Nephron (organoid): ENCODE data around the gene TSPAN17.

Source experiments
- H3K27ac Mint-ChIP-seq, 3 experiments: 2 replicates each; pipeline ENCODE4 v1.8.0; 2020; ENCODE audit warnings: mixed read lengths in 3 of 3, mild to moderate bottlenecking in 2 of 3, moderate library complexity in 1 of 3
- H3K27me3 Mint-ChIP-seq: 2 replicates; pipeline ENCODE4 v1.8.0; 2021; ENCODE audit warnings: low read depth, mild to moderate bottlenecking, moderate library complexity, mixed read lengths
- H3K36me3 Mint-ChIP-seq: 2 replicates; pipeline ENCODE4 v1.8.0; 2020; ENCODE audit warnings: low read depth, mixed read lengths
- H3K4me1 Mint-ChIP-seq: 2 replicates; pipeline ENCODE4 v1.8.0; 2020; ENCODE audit warnings: mixed read lengths
- H3K4me3 Mint-ChIP-seq, 3 experiments: 2 replicates each; pipeline ENCODE4 v1.8.0; 2020; ENCODE audit warnings: mild to moderate bottlenecking in 3 of 3, mixed read lengths in 3 of 3, moderate library complexity in 2 of 3
- H3K9me3 Mint-ChIP-seq: 2 replicates; pipeline ENCODE4 v1.8.0; 2020; ENCODE audit warnings: mixed read lengths
- TF ChIP-seq, protein P1 (sequence below), 3 experiments: fragments of 200-600 bp; sonication (generic); IDR thresholded peaks; one replicate each; pipeline ENCODE4 v1.5.0; 2021; ENCODE audit warnings: antibody characterized with exemption in 3 of 3; ENCODE audit not compliant: unreplicated experiment in 3 of 3

TSPAN17 gene

DNA sequence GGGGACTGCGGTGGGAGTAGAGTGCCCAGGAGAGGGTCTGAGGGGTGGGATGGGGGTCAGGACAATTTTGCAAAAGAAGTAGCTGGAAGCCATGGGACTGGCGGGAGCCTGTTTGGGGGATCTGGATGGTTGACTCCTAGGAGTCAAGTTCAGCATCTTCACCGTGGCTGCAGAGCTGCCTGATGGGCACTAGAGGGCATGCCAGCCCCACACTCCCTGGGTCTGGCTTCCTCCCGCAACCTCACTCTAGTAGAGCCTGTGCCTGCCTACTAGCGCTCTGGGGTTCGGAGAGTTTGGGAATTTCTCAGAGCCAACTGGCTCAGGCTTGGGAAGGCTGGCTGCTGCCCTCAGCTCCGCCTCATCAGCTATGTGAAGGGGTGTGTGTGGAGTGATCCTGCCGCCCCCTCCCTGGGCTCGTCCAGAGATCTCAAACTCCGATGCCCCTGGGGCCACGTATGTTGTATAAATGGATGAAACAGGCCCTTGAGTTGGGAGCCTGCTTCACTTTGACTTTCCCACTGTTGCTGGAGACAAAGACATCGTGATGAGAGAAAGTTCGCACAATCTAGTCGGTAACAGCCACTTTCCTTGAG, 10.8 kb downstream of the TSPAN17 start:
- Mint-ChIP-seq H3K27ac (no peak overlapping the region), H3K4me3 (no peak overlapping the region), H3K9me3 (no peaks in the 10 kb centered on the region), H3K4me1 (peaks cover 15% of the 10 kb centered on the region), H3K36me3 (peaks cover 8% of the 10 kb centered on the region), H3K27me3 (peaks cover 17% of the 10 kb centered on the region)
- TF ChIP-seq, protein P1, sequence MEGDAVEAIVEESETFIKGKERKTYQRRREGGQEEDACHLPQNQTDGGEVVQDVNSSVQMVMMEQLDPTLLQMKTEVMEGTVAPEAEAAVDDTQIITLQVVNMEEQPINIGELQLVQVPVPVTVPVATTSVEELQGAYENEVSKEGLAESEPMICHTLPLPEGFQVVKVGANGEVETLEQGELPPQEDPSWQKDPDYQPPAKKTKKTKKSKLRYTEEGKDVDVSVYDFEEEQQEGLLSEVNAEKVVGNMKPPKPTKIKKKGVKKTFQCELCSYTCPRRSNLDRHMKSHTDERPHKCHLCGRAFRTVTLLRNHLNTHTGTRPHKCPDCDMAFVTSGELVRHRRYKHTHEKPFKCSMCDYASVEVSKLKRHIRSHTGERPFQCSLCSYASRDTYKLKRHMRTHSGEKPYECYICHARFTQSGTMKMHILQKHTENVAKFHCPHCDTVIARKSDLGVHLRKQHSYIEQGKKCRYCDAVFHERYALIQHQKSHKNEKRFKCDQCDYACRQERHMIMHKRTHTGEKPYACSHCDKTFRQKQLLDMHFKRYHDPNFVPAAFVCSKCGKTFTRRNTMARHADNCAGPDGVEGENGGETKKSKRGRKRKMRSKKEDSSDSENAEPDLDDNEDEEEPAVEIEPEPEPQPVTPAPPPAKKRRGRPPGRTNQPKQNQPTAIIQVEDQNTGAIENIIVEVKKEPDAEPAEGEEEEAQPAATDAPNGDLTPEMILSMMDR (IDR thresholded peaks at IDR 0.05; ENCODE audit: unreplicated experiment in 3 of 3), result peak; percentile 86 to 87 (median 86)

DNA sequence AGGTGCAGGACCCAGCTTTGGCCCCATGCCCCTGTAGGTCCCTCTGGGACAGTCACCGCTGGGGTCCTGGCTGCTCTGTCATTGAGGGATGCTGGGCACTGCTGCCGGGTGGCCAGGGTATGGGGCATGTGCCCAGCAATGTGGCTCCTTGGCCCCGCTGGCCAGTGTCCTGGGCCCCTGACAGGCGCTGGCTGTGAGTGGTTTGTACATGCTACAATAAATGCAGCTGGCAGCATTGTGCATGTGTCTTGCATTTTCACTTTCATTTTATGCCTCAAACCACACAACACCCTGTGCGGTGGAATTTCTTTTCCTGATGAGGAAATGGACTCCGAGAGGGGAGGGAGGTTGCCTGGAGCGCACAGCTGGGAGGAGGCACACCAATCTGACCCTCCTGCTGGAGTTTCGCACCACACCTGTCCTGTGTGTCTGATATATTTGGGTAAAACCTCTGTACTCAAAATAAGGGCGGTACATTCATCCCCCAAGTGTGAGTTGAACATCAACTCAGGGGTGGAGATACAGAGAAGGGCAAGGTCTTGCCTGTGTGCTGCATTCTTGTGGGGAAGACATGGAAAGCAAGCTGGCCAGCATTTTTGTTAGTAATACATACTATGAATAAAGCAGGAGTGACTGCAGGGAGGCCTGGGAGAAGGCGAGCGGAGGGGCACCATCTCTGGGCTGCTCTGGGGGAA, 11.7 kb downstream of the TSPAN17 start:
- Mint-ChIP-seq H3K4me3 (no peak overlapping the region), H3K27me3 (peaks cover 25% of the 10 kb centered on the region), H3K36me3 (peaks cover 4% of the 10 kb centered on the region), H3K4me1 (peaks cover 7% of the 10 kb centered on the region), H3K27ac (no peak overlapping the region), H3K9me3 (no peaks in the 10 kb centered on the region)
- TF ChIP-seq, protein P1 (IDR thresholded peaks at IDR 0.05; ENCODE audit: unreplicated experiment in 3 of 3), result no peak

DNA sequence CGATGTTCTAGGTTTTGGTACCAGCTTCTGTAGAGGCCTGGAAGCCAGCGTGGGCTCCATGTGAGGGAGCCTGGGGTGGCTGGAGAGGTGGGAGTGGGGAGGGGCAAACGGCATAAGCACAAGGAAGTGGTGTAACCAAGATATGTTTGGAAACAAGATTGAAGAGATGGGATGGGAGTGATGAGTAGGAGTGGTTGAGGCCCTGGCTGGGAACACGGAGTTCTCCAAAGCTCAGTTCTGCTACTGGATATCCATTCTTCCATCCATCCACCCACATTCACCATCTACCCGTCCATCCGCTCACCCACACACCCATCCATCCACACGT, 12.2 kb downstream of the TSPAN17 start:
- Mint-ChIP-seq H3K27ac (no peak overlapping the region), H3K4me3 (no peak overlapping the region), H3K9me3 (no peaks in the 10 kb centered on the region), H3K4me1 (peaks cover 6% of the 10 kb centered on the region), H3K27me3 (peaks cover 30% of the 10 kb centered on the region), H3K36me3 (peaks cover 4% of the 10 kb centered on the region)
- TF ChIP-seq, protein P1 (IDR thresholded peaks at IDR 0.05; ENCODE audit: unreplicated experiment in 3 of 3), result no peak

DNA sequence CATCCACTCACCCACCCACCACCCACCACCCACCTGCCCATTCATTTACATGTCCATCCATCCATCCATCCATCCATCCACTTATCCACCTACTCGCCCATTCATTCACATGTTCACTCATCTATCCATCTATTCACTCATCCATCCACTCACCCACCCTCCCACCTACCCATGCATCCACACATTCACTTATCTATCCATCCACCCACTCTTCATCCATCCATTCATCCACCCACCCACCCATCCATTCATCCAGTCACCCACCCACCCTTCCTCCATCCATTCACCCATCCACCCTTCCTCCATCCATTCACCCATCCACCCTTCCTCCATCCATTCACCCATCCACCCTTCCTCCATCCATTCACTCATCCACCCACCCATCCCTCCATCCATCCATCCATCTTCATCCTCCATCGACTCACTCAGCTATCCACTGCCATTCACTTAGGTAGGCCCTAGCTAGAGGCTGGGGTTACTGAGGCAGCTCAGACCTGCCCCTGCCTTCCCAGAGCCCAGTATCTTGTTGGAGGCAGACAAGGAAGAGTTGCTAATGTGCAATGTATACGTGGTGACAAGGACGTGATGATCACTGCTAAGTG, 12.7 kb downstream of the TSPAN17 start:
- Mint-ChIP-seq H3K27me3 (peaks cover 32% of the 10 kb centered on the region), H3K36me3 (peaks cover 4% of the 10 kb centered on the region), H3K4me3 (no peak overlapping the region), H3K9me3 (no peaks in the 10 kb centered on the region), H3K27ac (no peak overlapping the region), H3K4me1 (peaks cover 6% of the 10 kb centered on the region)
- TF ChIP-seq, protein P1 (IDR thresholded peaks at IDR 0.05; ENCODE audit: unreplicated experiment in 3 of 3), result no peak

DNA sequence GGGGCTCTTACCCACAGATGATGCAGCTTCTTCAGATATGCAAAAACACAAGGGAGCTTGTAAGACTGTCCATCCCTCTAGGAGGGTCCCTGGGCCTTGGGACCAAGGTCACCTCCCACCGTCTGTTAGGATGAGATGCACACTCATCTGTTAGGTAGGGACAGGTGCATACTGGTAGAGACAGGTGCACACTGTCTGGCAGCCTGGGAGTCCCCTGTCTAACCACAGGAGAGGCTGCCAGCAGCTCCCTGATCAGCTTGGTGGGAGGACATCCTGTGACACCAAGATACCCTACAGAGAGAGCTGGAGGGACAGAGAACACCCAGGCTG, 13.2 kb downstream of the TSPAN17 start:
- TF ChIP-seq, protein P1 (IDR thresholded peaks at IDR 0.05; ENCODE audit: unreplicated experiment in 3 of 3), result no peak
- H3K27ac Mint-ChIP-seq, result no peak overlapping the region
- H3K9me3 Mint-ChIP-seq, result peaks cover 2% of the 10 kb centered on the region
- H3K27me3 Mint-ChIP-seq, result peaks cover 38% of the 10 kb centered on the region
- H3K4me1 Mint-ChIP-seq, result peaks cover 6% of the 10 kb centered on the region
- H3K36me3 Mint-ChIP-seq, result peaks cover 4% of the 10 kb centered on the region
- H3K4me3 Mint-ChIP-seq, result no peak overlapping the region
